Upper lobe of left lung (tissue), 4 donors: ENCODE measurements around the gene LSM11.

ENCODE experiments used
- EP300 ChIP-seq, 4 donors: sonication (generic); formaldehyde crosslinking; IDR thresholded peaks; one replicate each; pipeline ENCODE4 v1.5.1; 2017; ENCODE audit warnings: antibody characterized with exemption in 4 of 4, control low read depth in 2 of 4
- POLR2A ChIP-seq, 4 donors: fragments of 450-650 bp; IDR thresholded peaks; one replicate each; pipeline ENCODE4 v1.5.1; 2016 to 2017; ENCODE audit warnings: antibody characterized with exemption in 4 of 4, mild to moderate bottlenecking in 2 of 4
- TF ChIP-seq, protein P1 (sequence below), 6 experiments: fragments of 450-650 bp in 4 of 6; fragments of 200-600 bp in 2 of 6; sonication (generic) in 2 of 6; IDR thresholded peaks; one replicate each; pipeline ENCODE4 v1.5.1; 2016 to 2019; ENCODE audit warnings: antibody characterized with exemption in 6 of 6

DNA sequence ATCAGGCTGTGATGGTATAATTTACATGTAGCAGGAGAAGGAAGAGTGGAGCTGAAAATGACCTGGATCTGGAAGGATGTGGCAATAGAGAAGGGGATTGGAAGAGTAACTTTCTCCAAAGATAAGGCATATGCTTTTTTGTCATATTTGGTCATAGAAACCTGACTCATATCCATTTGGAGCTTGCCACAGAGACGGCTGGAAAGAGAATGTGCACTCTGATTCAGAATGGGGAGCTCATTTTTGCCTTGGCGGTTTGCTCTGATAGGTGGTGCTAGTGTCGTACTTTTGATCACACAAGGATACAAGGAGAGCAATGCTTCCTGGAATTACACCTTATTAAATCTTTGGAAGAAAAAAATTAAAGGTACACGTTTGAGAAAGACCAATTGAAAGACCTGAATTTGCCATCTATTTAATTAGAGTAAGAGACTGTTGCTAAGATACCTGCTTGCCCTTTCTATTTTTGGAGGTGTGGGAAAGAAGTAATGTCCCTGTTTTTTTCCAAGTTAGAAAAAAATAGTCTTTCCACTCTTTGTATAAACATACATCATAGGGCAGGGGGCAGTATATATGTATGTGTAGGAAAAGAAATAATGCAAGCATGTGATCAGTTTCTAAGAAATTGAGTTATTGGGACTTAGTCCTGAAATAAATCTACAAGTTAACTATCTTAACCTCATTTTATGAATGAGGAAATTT, 5.4 kb downstream of the LSM11 start:
- TF ChIP-seq POLR2A (IDR thresholded peaks at IDR 0.05): no peak
- TF ChIP-seq, protein P1, sequence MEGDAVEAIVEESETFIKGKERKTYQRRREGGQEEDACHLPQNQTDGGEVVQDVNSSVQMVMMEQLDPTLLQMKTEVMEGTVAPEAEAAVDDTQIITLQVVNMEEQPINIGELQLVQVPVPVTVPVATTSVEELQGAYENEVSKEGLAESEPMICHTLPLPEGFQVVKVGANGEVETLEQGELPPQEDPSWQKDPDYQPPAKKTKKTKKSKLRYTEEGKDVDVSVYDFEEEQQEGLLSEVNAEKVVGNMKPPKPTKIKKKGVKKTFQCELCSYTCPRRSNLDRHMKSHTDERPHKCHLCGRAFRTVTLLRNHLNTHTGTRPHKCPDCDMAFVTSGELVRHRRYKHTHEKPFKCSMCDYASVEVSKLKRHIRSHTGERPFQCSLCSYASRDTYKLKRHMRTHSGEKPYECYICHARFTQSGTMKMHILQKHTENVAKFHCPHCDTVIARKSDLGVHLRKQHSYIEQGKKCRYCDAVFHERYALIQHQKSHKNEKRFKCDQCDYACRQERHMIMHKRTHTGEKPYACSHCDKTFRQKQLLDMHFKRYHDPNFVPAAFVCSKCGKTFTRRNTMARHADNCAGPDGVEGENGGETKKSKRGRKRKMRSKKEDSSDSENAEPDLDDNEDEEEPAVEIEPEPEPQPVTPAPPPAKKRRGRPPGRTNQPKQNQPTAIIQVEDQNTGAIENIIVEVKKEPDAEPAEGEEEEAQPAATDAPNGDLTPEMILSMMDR (IDR thresholded peaks at IDR 0.05): no peak
- TF ChIP-seq EP300 (IDR thresholded peaks at IDR 0.05): no peak
